Fibroblast of lung (primary cell): ENCODE measurements around the gene KIAA1549. TPM values are rescaled to one million over a fixed set of nuclear protein-coding genes. Genes with fewer than 3 reads are reported as not detected.

Experiments used
- DNase-seq, 2 donors: peaks; one replicate each; pipeline versions ENCODE4 v3.0.0 to v3.0.0-alpha.2; 2010; ENCODE audit warnings: low read depth in 2 of 2
- H2AFZ ChIP-seq: 2 replicates; pipeline ENCODE4 v1.5.1; 2012; ENCODE audit warnings: low read length, control low read depth, inconsistent platforms
- H3K27ac ChIP-seq: 2 replicates; pipeline ENCODE4 v1.5.1; 2011; ENCODE audit warnings: low read length, control low read depth; ENCODE audit not compliant: insufficient read depth
- H3K27me3 ChIP-seq: 2 replicates; pipeline ENCODE4 v1.5.1; 2011; ENCODE audit warnings: mild to moderate bottlenecking, low read length; ENCODE audit not compliant: control insufficient read depth, insufficient read depth
- H3K36me3 ChIP-seq: 2 replicates; pipeline ENCODE4 v1.5.1; 2011; ENCODE audit warnings: low read length; ENCODE audit not compliant: control insufficient read depth, insufficient read depth
- H3K4me1 ChIP-seq: 2 replicates; pipeline ENCODE4 v1.5.1; 2011; ENCODE audit warnings: low read length; ENCODE audit not compliant: control insufficient read depth, insufficient read depth; ENCODE audit errors: extremely low read depth
- H3K4me2 ChIP-seq: 2 replicates; pipeline ENCODE4 v1.5.1; 2011; ENCODE audit warnings: low read length, control low read depth; ENCODE audit not compliant: insufficient read depth; ENCODE audit errors: extremely low read depth
- H3K4me3 ChIP-seq, 4 experiments: fragments of 200-600 bp in 1 of 4; sonication (generic) in 1 of 4; replicated peaks in 1 of 4; 2 replicates each; pipeline ENCODE4 v1.5.1; 2011 to 2016; ENCODE audit warnings: low read length in 4 of 4, low read depth in 3 of 4, mild to moderate bottlenecking in 3 of 4, control low read depth in 2 of 4, inconsistent platforms in 1 of 4, mixed read lengths in 1 of 4; ENCODE audit not compliant: insufficient read depth in 1 of 4; ENCODE audit errors: control extremely low read depth in 1 of 4
- H3K79me2 ChIP-seq: 2 replicates; pipeline ENCODE4 v1.5.1; 2012; ENCODE audit warnings: mild to moderate bottlenecking, low read length, inconsistent platforms; ENCODE audit not compliant: control insufficient read depth, insufficient read depth
- H3K9ac ChIP-seq: 2 replicates; pipeline ENCODE4 v1.5.1; 2011; ENCODE audit warnings: mild to moderate bottlenecking, low read length, control low read depth; ENCODE audit not compliant: insufficient read depth
- H3K9me3 ChIP-seq: 2 replicates; pipeline ENCODE4 v1.5.1; 2012; ENCODE audit warnings: low read depth, low read length; ENCODE audit not compliant: control insufficient read depth, insufficient read depth
- H4K20me1 ChIP-seq: 2 replicates; pipeline ENCODE4 v1.5.1; 2011; ENCODE audit warnings: low read length; ENCODE audit not compliant: control insufficient read depth, insufficient read depth; ENCODE audit errors: extremely low read depth
- EZH2 ChIP-seq: IDR thresholded peaks from 2 replicates; pipeline ENCODE4 v1.5.1; 2012; ENCODE audit warnings: low read length, control low read depth, mild to moderate bottlenecking; ENCODE audit errors: missing control alignments
- polyA plus RNA-seq, 2 donors: library from polyadenylated mRNA; depleted of rRNA in 1 of 2; stranded (reverse) in 1 of 2; unstranded in 1 of 2; fragments of >200 nt; gene quantifications; 2 replicates each; pipeline ENCODE4 v1.2.1, GENCODE V29; 2011 to 2012; ENCODE audit warnings: missing spikeins in 1 of 2
- total RNA-seq: library from RNA; depleted of rRNA; stranded (reverse); fragments of >200 nt; gene quantifications from 2 replicates; pipeline ENCODE4 v1.2.1, GENCODE V29; 2014
- TF ChIP-seq, protein P1 (sequence below), 2 donors: IDR thresholded peaks in 1 of 2; conservative IDR thresholded peaks in 1 of 2; 1 replicate in 1 of 2; 2 replicates in 1 of 2; pipeline ENCODE4 v1.5.1; 2011 to 2012; ENCODE audit warnings: low read length in 2 of 2, control low read depth in 1 of 2, inconsistent platforms in 1 of 2, low read depth in 1 of 2, mild to moderate bottlenecking in 1 of 2

KIAA1549 gene
- total and polyA plus RNA-seq, 2 donors (not counting 1 experiment from before 2014, with no cell fraction given): 0.48 to 0.66 TPM

DNA sequence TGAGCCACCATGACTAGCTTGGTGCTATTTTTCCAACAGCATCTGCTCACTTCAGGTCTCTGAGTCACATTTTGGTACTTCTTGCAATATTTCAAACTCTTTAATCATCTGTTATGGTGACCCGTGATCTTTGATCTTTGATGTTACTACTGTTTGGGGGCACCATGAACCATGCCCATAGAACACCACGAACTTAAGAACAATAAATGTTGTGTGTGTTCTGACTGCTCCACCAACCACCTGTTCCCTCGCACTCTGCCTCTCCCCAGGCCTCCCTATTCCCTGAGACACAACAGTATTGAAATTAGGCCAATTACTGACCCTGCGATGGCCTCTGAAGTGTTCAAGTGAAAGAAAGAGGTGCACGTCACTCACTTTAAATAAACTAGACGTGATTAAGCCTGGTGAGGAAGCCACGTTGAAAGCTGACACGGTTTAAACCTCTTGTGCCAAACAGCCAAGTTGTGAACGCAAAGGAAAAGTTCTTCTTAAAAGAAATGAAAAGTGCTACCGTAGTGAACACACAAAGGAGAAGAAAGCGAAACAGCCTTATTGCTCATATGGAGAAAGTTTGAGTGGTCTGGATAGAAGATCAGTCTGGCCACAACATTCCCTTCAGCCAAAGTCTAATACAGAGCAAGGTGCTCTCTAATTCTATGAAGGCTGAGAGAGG lies 156.0 kb downstream of the KIAA1549 start:
- no peak overlapping the region for H2AFZ ChIP-seq

DNA sequence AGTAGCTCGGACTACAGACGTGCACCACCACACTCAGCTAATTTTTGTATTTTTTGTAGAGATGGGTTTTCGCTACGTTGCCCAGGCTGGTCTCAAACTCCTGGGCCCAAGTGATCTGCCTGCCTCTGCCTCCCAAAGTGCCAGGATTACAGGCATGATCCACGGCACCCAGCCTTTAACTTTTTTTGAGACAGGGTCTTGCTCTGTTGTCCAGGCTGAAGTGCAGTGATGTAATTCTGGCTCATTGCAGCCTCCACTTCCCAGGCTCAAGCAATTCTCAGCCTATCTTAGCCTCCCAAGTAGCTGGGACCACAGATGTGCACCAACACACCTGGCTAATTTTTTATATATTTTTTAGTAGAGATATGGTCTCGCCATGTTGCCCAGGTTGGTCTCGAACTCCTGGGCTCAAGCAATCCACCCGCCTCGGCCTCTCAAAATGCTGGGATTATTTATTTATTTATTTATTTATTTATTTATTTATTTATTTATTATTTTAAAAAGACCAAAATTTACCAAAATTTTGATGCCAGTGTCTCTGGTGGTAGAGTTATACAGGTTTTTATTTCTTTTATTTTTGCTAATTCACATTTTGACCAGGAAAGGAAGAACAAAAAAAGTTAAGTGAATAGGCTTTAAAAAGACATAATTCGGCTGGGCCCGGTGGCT lies 158.2 kb downstream of the KIAA1549 start:
- H3K9me3 ChIP-seq: no peaks in the 10 kb centered on the region
- H3K27me3 ChIP-seq: no peaks in the 10 kb centered on the region
- no peaks in the 10 kb centered on the region for H4K20me1 ChIP-seq
- H3K4me2 ChIP-seq: no peak overlapping the region
- TF ChIP-seq EZH2: no peak
- TF ChIP-seq, protein P1, sequence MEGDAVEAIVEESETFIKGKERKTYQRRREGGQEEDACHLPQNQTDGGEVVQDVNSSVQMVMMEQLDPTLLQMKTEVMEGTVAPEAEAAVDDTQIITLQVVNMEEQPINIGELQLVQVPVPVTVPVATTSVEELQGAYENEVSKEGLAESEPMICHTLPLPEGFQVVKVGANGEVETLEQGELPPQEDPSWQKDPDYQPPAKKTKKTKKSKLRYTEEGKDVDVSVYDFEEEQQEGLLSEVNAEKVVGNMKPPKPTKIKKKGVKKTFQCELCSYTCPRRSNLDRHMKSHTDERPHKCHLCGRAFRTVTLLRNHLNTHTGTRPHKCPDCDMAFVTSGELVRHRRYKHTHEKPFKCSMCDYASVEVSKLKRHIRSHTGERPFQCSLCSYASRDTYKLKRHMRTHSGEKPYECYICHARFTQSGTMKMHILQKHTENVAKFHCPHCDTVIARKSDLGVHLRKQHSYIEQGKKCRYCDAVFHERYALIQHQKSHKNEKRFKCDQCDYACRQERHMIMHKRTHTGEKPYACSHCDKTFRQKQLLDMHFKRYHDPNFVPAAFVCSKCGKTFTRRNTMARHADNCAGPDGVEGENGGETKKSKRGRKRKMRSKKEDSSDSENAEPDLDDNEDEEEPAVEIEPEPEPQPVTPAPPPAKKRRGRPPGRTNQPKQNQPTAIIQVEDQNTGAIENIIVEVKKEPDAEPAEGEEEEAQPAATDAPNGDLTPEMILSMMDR (conservative IDR thresholded peaks at IDR 0.05 in 1 of 2, IDR thresholded peaks at IDR 0.05 in 1 of 2; ENCODE audit: low read depth in 1 of 2, low read length in 2 of 2): no peak
- no peak overlapping the region for H3K27ac ChIP-seq
- H2AFZ ChIP-seq: no peak overlapping the region
- H3K9ac ChIP-seq: no peak overlapping the region
- no peak for DNase-seq
- no peaks in the 10 kb centered on the region for H3K36me3 ChIP-seq
- no peaks in the 10 kb centered on the region for H3K79me2 ChIP-seq
- H3K4me1 ChIP-seq: no peaks in the 10 kb centered on the region
- H3K4me3 ChIP-seq: no peak overlapping the region

More for the DNA sequence above, 156.0 kb downstream of the KIAA1549 start:
- Histone ChIP-seq H3K27ac (no peak overlapping the region), H3K36me3 (no peaks in the 10 kb centered on the region), H3K4me2 (no peak overlapping the region), H3K9me3 (no peaks in the 10 kb centered on the region), H3K4me3 (no peak overlapping the region), H3K27me3 (no peaks in the 10 kb centered on the region), H4K20me1 (no peaks in the 10 kb centered on the region), H3K79me2 (no peaks in the 10 kb centered on the region), H3K9ac (no peak overlapping the region), H3K4me1 (no peaks in the 10 kb centered on the region)
- no peak for DNase-seq
- no peak for TF ChIP-seq EZH2
- TF ChIP-seq, protein P1 (conservative IDR thresholded peaks at IDR 0.05 in 1 of 2, IDR thresholded peaks at IDR 0.05 in 1 of 2; ENCODE audit: low read depth in 1 of 2, low read length in 2 of 2): no peak

DNA sequence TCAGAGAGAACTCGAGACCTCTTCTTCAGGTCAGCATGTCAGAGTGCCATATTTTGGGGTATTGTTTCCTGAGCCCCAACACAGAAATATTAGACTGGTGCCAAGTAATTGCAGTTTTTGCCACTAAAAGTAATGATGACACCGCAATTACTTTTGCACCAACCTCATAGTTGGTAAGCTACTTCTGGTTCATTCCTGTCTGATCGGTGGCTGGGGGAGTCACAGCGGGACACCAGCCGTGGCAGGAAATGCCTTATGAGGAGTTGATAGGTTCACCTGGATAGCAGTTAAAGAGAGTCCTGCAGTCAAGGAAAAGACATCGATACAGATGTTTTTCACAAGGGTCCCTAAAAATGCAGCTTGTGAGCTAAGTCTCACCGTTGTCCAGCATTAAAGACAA lies 159.3 kb downstream of the KIAA1549 start:
- Histone ChIP-seq H3K4me3 (no peak overlapping the region), H3K36me3 (no peaks in the 10 kb centered on the region), H3K27ac (no peak overlapping the region), H3K27me3 (no peaks in the 10 kb centered on the region), H2AFZ (no peak overlapping the region), H3K4me2 (no peak overlapping the region), H3K9me3 (no peaks in the 10 kb centered on the region), H4K20me1 (no peaks in the 10 kb centered on the region), H3K4me1 (no peaks in the 10 kb centered on the region), H3K79me2 (no peaks in the 10 kb centered on the region), H3K9ac (no peak overlapping the region)
- TF ChIP-seq, protein P1 (conservative IDR thresholded peaks at IDR 0.05 in 1 of 2, IDR thresholded peaks at IDR 0.05 in 1 of 2; ENCODE audit: low read depth in 1 of 2, low read length in 2 of 2): no peak
- no peak for TF ChIP-seq EZH2
- no peak for DNase-seq
